ENCODE results near the gene SEMG1. TPM values are rescaled to one million over a fixed set of nuclear protein-coding genes. Genes with fewer than 3 reads are reported as not detected.

The SEMG1 gene
- total RNA-seq, 1 donor from 2014 or later = not detected

DNA sequence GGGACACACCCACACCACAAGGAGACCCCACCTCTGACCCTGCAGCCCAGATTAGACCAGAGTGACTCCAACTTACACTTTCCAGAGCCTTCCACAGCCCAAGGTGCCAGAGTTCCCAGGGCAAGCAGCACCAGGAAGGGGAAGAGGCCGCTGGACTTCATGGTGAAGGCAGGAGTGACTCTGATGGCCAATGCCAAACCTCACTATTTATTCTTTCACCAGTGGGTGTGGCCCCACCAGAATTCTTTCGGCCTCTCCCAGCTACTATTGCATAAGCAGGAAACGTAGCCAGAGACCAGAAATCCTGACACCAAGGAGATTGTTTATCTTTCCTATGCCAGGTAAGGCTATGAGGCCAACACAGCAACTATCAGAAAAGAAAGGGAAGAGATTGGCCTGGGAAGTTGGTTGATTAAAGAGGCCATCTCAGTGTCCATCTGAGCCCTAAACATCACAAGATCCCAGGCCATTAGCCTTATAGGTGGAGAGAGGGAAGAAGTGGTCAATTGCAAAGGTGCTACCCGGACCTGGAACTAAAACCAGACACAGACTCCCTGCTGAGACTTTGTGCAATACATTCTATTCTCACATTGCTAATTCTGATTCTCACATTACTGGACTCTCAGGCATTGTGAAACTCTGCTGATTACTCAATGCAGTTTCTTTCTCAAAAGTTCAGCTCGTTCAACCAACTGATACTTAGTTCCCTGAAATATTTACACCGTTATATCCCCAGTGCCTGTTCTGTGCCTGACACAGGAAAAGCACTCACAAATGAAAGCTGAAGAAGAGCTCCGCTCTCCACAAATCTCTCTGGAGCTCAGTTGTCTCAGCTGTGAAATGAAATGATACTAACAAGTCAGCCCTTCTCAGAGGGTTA is 47.8 kb downstream of the SEMG1 start, which contains the start of gene SLPI:
SLPI (minus strand) TSS at position 182 of the 880 bp plus-strand sequence; CDS start at position 161, 21 bp downstream.
- DNase-seq (ENCODE audit: low read depth) (peak; percentile 93), FAIRE-seq (peak; percentile 90)
- Histone ChIP-seq H3K4me3 (ENCODE audit: low read depth, low read length) (peak within 1 kb of the TSS; percentile 42), H3K27me3 (ENCODE audit: control insufficient read depth, insufficient read depth, low read length) (peaks cover 4% of the 10 kb centered on the region), H3K36me3 (ENCODE audit: control insufficient read depth, insufficient read depth, low read length) (peaks cover 5% of the 10 kb centered on the region)
- TF ChIP-seq, protein P1, sequence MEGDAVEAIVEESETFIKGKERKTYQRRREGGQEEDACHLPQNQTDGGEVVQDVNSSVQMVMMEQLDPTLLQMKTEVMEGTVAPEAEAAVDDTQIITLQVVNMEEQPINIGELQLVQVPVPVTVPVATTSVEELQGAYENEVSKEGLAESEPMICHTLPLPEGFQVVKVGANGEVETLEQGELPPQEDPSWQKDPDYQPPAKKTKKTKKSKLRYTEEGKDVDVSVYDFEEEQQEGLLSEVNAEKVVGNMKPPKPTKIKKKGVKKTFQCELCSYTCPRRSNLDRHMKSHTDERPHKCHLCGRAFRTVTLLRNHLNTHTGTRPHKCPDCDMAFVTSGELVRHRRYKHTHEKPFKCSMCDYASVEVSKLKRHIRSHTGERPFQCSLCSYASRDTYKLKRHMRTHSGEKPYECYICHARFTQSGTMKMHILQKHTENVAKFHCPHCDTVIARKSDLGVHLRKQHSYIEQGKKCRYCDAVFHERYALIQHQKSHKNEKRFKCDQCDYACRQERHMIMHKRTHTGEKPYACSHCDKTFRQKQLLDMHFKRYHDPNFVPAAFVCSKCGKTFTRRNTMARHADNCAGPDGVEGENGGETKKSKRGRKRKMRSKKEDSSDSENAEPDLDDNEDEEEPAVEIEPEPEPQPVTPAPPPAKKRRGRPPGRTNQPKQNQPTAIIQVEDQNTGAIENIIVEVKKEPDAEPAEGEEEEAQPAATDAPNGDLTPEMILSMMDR (IDR thresholded peaks at IDR 0.05; ENCODE audit: insufficient read depth, low read length, severe bottlenecking) = no peak

DNA sequence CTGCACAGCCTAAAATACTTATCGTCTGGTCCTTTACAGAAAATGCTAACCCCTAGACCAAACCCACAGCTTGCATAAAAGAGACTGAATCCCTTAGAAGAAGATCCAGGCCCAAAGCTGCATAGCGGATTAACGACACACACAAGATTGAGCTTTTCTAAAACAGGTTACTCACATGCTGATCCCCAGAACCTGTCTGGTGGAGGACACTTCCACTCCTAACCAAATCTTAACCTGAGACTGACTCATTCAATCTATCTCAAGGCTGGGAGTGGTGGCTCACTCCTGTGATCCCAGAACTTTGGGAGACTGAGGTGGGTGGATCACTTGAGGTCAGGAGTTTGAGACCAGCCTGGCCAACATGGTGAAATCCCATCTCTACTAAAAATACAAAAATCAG is 50.3 kb downstream of the SEMG1 start:
- peak; percentile 47 for DNase-seq (ENCODE audit: low read depth)
- TF ChIP-seq, protein P1 (IDR thresholded peaks at IDR 0.05; ENCODE audit: insufficient read depth, low read length, severe bottlenecking) = no peak
- peaks cover 5% of the 10 kb centered on the region for H3K36me3 ChIP-seq (ENCODE audit: control insufficient read depth, insufficient read depth, low read length)
- no peak overlapping the region for H3K4me3 ChIP-seq (ENCODE audit: low read depth, low read length)
- peaks cover 4% of the 10 kb centered on the region for H3K27me3 ChIP-seq (ENCODE audit: control insufficient read depth, insufficient read depth, low read length)
- no peak for FAIRE-seq

GRCh38 chr20:45257711-45258110 is 50.9 kb downstream of the SEMG1 start:
- TF ChIP-seq, protein P1 (IDR thresholded peaks at IDR 0.05; ENCODE audit: insufficient read depth, low read length, severe bottlenecking) = no peak
- Histone ChIP-seq H3K27me3 (ENCODE audit: control insufficient read depth, insufficient read depth, low read length) (peaks cover 4% of the 10 kb centered on the region), H3K36me3 (ENCODE audit: control insufficient read depth, insufficient read depth, low read length) (peaks cover 4% of the 10 kb centered on the region), H3K4me3 (ENCODE audit: low read depth, low read length) (no peak overlapping the region)
- DNase-seq (ENCODE audit: low read depth) (no peak), FAIRE-seq (no peak)

GRCh38 chr20:45258259-45258658 is 51.4 kb downstream of the SEMG1 start:
- TF ChIP-seq, protein P1 (IDR thresholded peaks at IDR 0.05; ENCODE audit: insufficient read depth, low read length, severe bottlenecking) = no peak
- Histone ChIP-seq H3K4me3 (ENCODE audit: low read depth, low read length) (no peak overlapping the region), H3K36me3 (ENCODE audit: control insufficient read depth, insufficient read depth, low read length) (no peaks in the 10 kb centered on the region), H3K27me3 (ENCODE audit: control insufficient read depth, insufficient read depth, low read length) (peaks cover 2% of the 10 kb centered on the region)
- no peak for DNase-seq (ENCODE audit: low read depth)
- FAIRE-seq = no peak

DNA sequence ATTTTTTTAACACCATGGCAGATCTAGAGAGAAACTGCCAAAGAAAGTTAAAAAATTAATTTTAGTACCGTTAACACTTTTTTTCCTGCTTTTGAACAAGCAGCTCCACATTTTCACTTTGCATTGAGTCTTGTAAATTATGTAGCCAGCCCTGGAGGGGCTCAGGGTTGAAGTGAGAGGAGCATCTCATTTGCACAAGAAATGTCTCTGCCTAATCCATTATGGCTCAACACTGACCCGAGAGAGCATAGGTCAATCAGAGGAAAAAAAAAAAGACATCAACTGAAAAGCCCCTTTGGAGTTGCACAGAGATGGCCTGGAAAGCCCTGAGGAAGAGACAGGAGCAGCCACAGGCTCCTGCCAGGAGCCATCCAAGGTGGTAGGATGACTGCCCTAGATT is 51.8 kb downstream of the SEMG1 start:
- FAIRE-seq = no peak
- Histone ChIP-seq H3K4me3 (ENCODE audit: low read depth, low read length) (no peak overlapping the region), H3K27me3 (ENCODE audit: control insufficient read depth, insufficient read depth, low read length) (peaks cover 2% of the 10 kb centered on the region), H3K36me3 (ENCODE audit: control insufficient read depth, insufficient read depth, low read length) (no peaks in the 10 kb centered on the region)
- no peak for DNase-seq (ENCODE audit: low read depth)
- TF ChIP-seq, protein P1 (IDR thresholded peaks at IDR 0.05; ENCODE audit: insufficient read depth, low read length, severe bottlenecking) = no peak

Other genes with a start within 250 kb of the SEMG1 start
- gene TOMM34, start 246.6 kb upstream of the SEMG1 start, total RNA-seq = 17.6 and 25.2 TPM in 2 replicates
- 34.8 and 46.1 TPM in 2 replicates for gene STK4, start 240.5 kb upstream of the SEMG1 start, total RNA-seq
- gene KCNS1, start 105.9 kb upstream of the SEMG1 start, total RNA-seq = 0.53 and 0.90 TPM in 2 replicates
- 0.79 and 4.1 TPM in 2 replicates for gene WFDC5, start 91.9 kb upstream of the SEMG1 start, total RNA-seq
- gene WFDC12, start 82.6 kb upstream of the SEMG1 start, total RNA-seq = not detected in 2 replicates
- 15.5 and 110 TPM in 2 replicates for gene PI3, start 32.1 kb upstream of the SEMG1 start, total RNA-seq
- not detected in 2 replicates for gene SEMG2, start 14.3 kb downstream of the SEMG1 start, total RNA-seq
- gene SLPI, start 47.5 kb downstream of the SEMG1 start, total RNA-seq = 854 and 2,253 TPM in 2 replicates
- gene RBPJL, start 99.8 kb downstream of the SEMG1 start, total RNA-seq = not detected in 2 replicates
- gene MATN4, start 101.3 kb downstream of the SEMG1 start, total RNA-seq = 0.13 and 0.26 TPM in 2 replicates
- 211 and 272 TPM in 2 replicates for gene SDC4, start 141.4 kb downstream of the SEMG1 start, total RNA-seq
- 12.0 and 17.9 TPM in 2 replicates for gene SYS1, start 156.1 kb downstream of the SEMG1 start, total RNA-seq
- gene TP53TG5, start 171.3 kb downstream of the SEMG1 start, total RNA-seq = 0.13 TPM in 1 of 2 replicates, not detected in the other
- gene DBNDD2, start 201.3 kb downstream of the SEMG1 start, total RNA-seq = 12.9 and 18.2 TPM in 2 replicates
- 14.7 and 20.1 TPM in 2 replicates for gene PIGT, start 209.1 kb downstream of the SEMG1 start, total RNA-seq